Omental fat pad (tissue), 4 donors: ENCODE data around the gene SLC26A8. TPM values are rescaled to one million over a fixed set of nuclear protein-coding genes. Genes with fewer than 3 reads are reported as not detected.
"Not testable (repeated sequence)": the region's sequence is repeated elsewhere in the genome, so short reads cannot be mapped to it uniquely, and the experiment has no call there.

Experiments
- ATAC-seq: fragments of 150-250 bp; one replicate; pipeline ENCODE4 v1.9.1; 2016; ENCODE audit warnings: mild to moderate bottlenecking, moderate library complexity; ENCODE audit not compliant: low FRiP score
- DNase-seq: peaks from one replicate; pipeline ENCODE4 v3.0.0-alpha.2; 2019; ENCODE audit warnings: low spot score
- total RNA-seq, 4 donors: library from RNA; depleted of rRNA; stranded (reverse); fragments of >200 nt; gene quantifications; one replicate each; pipeline ENCODE4 v1.1.0, GENCODE V29; 2016
- TF ChIP-seq, protein P1 (sequence below), 3 donors: fragments of 450-650 bp; IDR thresholded peaks; one replicate each; pipeline ENCODE4 v1.5.1; 2016 to 2017; ENCODE audit warnings: antibody characterized with exemption in 3 of 3, mild to moderate bottlenecking in 3 of 3, moderate library complexity in 2 of 3

Gene SLC26A8
- total RNA-seq, 4 donors from 2014 or later: 0.12 to 3.3 (median 0.54) TPM

DNA sequence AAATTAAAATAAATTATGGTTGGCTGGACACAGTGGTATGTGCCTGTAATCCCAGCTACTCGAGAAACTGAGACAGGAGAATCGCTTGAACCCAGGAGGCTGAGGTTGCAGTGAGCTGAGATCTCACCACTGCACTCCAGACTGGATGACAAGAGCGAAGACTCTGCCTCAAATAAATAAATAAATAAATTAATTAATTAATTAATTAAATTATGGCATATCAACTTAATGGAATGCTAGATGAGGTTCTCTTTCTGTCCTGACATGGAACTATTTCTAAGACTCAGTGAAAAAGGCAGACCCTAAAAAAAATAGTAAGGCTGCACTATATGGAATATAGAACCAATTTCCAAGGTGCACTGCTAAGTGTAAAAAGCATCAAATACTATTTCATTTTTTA is 108.4 kb downstream of the SLC26A8 start:
- TF ChIP-seq, protein P1, sequence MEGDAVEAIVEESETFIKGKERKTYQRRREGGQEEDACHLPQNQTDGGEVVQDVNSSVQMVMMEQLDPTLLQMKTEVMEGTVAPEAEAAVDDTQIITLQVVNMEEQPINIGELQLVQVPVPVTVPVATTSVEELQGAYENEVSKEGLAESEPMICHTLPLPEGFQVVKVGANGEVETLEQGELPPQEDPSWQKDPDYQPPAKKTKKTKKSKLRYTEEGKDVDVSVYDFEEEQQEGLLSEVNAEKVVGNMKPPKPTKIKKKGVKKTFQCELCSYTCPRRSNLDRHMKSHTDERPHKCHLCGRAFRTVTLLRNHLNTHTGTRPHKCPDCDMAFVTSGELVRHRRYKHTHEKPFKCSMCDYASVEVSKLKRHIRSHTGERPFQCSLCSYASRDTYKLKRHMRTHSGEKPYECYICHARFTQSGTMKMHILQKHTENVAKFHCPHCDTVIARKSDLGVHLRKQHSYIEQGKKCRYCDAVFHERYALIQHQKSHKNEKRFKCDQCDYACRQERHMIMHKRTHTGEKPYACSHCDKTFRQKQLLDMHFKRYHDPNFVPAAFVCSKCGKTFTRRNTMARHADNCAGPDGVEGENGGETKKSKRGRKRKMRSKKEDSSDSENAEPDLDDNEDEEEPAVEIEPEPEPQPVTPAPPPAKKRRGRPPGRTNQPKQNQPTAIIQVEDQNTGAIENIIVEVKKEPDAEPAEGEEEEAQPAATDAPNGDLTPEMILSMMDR (IDR thresholded peaks at IDR 0.05): no peak
- DNase-seq: no peak
- ATAC-seq: no peak

DNA sequence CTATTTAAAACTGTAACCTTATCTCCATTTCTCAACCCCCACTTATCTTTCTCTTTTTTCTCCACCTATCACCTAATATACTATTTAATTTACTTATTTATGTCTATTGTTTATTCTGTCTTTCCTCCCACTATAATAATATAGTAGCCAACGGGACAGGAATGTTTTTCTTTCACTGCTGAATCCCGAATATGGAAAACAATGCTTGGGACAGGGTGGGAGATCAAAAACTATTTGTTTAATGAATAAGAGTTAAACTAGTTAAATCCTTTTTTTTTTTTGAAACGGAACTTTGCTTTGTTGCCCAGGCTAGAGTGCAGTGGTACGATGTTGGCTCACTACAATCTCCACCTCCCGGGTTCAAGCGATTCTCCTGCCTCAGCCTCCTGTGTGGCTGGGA is 109.9 kb downstream of the SLC26A8 start:
- TF ChIP-seq, protein P1 (IDR thresholded peaks at IDR 0.05): no peak
- DNase-seq: no peak
- no peak for ATAC-seq

DNA sequence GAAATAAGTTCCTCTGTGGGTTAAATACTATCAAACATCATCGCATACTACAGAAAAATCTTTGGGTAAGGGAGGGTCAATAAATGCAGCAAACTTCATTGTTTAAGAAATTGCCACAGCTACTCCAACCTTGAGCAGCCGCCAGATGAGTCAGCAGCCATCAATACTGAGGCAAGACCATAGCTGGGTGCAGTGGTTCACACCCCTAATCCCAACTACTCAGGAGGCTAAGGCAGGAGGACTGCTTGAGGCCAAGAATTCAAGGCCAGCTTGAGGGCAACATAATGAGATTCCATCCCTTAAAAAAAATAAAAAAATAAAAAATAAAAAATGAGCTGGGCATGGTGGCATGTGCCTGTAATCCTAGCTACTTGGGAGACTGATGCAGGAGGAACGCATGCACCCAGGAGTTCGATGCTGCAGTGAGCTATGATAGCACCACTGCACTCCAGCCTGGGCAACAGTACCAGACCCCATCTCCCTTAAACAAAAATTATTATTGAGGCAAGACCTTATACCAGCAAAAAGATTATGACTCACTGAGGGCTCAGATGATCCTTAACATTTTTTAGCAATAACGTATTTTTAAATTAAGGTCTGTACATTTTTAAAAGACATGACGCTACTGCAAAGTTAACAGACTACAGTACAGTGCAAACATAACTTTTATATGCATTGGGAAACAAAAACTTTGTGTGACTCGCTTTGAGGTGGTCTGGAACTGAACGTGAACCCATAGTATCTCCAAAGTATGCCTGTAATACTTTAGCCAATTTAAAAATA is 112.4 kb downstream of the SLC26A8 start:
- ATAC-seq (no peak), DNase-seq (no peak)
- TF ChIP-seq, protein P1 (IDR thresholded peaks at IDR 0.05): no peak

DNA sequence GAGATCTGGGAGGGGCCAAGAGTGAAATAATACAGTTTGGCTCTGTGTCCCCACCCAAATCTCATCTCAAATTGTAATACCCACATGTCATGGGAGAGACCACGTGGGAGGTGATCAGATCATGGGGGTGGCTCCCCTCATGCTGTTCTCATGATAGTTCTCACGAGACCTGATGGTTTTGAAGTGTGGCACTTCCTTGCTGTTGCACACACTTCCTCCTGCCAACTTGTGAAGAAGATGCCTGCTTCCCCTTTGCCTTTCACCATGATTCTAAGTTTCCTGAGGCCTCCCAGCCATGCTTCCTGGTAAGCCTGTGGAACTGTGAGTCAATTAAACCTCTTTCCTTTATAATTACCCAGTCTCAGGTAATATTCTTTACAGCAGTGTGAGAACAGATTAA is 114.9 kb downstream of the SLC26A8 start:
- ATAC-seq, DNase-seq: not testable (repeated sequence)

DNA sequence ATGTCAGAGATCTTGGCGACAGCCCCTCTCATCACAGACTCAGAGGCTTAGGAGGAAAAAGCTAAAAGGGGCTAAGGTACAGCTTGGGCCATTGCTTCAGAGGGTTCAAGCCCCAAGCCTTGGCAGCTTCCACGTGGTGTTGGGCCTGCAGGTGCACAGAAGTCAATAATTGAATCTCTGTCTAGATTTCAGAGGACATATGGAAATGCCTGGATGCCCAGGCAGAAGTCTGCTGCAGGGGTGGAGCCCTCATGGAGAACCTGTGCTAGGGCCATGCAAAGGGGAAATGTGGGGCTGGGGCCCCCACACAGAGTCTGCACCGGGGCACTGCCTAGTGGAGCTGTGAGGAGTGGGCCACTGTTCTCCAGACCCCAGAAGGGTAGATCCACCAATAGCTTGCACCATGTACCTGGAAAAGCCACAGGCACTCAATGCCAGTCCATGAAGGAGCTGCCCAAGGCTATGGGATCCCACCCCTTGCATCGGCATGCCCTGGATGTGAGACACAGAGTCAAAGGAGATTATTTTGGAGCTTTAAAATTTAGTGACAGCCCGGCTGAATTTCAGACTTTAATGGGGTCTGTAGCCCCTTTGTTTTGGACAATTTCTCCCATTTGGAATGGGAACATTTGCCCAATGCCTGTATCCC is 115.6 kb downstream of the SLC26A8 start:
- DNase-seq, ATAC-seq: not testable (repeated sequence)

DNA sequence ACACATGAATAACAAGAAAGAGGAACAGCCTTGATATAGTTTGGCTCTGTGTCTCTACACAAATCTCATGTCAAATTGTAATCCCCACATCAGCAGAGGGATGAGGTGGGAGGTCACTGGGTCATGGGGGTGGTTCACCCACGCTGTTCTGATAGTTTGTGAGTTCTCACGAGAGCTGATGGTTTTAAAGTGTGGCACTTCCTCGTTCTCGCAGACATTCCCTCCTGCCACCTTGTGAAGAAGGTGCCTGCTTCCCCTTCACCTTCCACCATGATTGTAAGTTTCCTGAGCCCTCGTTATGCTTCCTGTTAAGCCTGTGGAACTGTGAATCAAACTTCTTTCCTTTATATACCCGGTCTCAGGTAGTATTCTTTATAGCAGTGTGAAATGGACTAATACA is 116.7 kb downstream of the SLC26A8 start:
- ATAC-seq: no peak
- DNase-seq: no peak
- TF ChIP-seq, protein P1 (IDR thresholded peaks at IDR 0.05): no peak

DNA sequence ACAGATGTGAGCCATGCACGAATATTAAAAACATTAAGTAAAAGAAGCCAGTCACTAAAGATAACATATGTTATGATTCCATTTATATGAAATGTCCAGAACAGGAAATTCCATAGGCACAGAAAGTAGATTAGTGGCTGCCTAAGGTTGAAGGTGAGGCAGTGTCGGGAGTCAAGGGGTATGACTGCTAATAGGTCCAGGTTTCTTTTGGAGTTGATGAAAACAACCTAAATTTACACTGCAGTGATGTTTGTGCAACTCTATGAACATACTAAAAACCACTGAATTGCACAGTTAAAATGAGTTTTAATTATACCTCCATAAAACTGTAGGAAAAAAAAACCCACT is 118.0 kb downstream of the SLC26A8 start:
- DNase-seq (no peak), ATAC-seq (no peak)
- TF ChIP-seq, protein P1 (IDR thresholded peaks at IDR 0.05): no peak

DNA sequence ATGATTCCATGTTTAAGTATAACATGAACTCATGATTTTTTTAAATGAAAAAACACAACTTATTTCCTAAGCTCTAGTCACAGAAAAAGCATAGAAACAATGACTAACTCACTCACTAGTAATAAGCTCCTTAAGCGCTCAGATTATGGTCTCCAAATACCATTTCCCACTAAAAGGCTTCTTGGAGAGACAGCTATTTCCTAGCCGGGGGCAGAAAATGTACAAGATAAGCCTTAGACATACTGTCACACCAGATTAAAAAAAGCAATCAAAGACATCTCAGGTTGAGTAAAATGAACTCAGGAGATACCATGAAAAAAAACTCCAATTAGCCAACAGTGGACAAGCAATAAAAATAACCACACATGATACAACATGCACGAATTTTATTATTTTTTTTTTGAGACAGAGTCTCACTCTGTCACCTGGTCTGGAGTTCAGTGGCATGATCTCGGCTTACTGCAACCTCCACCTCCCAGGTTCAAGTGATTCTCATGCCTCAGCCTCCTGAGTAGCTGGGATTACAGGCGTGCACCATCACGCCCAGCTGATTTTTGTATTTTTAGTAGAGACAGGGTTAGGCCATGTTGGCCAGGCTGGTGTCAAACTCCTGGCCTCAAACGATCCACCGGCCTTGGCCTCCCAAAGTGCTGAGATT is 118.5 kb downstream of the SLC26A8 start:
- no peak for ATAC-seq
- no peak for DNase-seq
- TF ChIP-seq, protein P1 (IDR thresholded peaks at IDR 0.05): no peak
